HG02981 (cell line): ENCODE measurements around the gene PDLIM3.

Experiments used
- ATAC-seq: cut with Tn5 transposase; IDR thresholded peaks from one replicate; pipeline ENCODE4 v1.9.1; 2021; ENCODE audit warnings: mild to moderate bottlenecking, moderate library complexity; ENCODE audit not compliant: unreplicated experiment

The PDLIM3 gene

GRCh38 chr4:185472103-185472542 lies 63.2 kb downstream of the PDLIM3 start:
- ATAC-seq, result no peak

- ATAC-seq, result peak; percentile 90
Measured at GRCh38 chr4:185471235-185472102, 63.8 kb downstream of the PDLIM3 start, which contains the start of gene CCDC110. Gene CCDC110 (minus strand): TSS chr4:185471733. CDS start chr4:185471683, 50 bp downstream.

- peak; percentile 6 for ATAC-seq
Measured at GRCh38 chr4:185470501-185471195, 64.7 kb downstream of the PDLIM3 start.

GRCh38 chr4:185469580-185470154 lies 65.6 kb downstream of the PDLIM3 start:
- no peak for ATAC-seq

- no peak for ATAC-seq
Measured at GRCh38 chr4:185468999-185469398, 66.3 kb downstream of the PDLIM3 start.

GRCh38 chr4:185467991-185468390 lies 67.3 kb downstream of the PDLIM3 start:
- ATAC-seq, result no peak

GRCh38 chr4:185467101-185467500 lies 68.2 kb downstream of the PDLIM3 start:
- ATAC-seq, result no peak

- no peak for ATAC-seq
Measured at GRCh38 chr4:185465707-185466106, 69.6 kb downstream of the PDLIM3 start.

- no peak for ATAC-seq
Measured at GRCh38 chr4:185464887-185465286, 70.4 kb downstream of the PDLIM3 start.

GRCh38 chr4:185464183-185464582 lies 71.1 kb downstream of the PDLIM3 start:
- ATAC-seq, result no peak

- ATAC-seq, result no peak
Measured at GRCh38 chr4:185463541-185463940, 71.8 kb downstream of the PDLIM3 start.

GRCh38 chr4:185461565-185461964 lies 73.7 kb downstream of the PDLIM3 start:
- ATAC-seq, result no peak

GRCh38 chr4:185457136-185457535 lies 78.2 kb downstream of the PDLIM3 start:
- ATAC-seq, result no peak

GRCh38 chr4:185456131-185456530 lies 79.2 kb downstream of the PDLIM3 start:
- no peak for ATAC-seq
